Measurements from ENCODE around the gene IMPACT.

Gene IMPACT

GRCh38 chr18:24398540-24398939 lies 27.9 kb upstream of the IMPACT start:
- H3K27me3 ChIP-seq (ENCODE audit: control insufficient read depth, insufficient read depth, low read length), result no peaks in the 10 kb centered on the region
- H3K9ac ChIP-seq (ENCODE audit: low read length), result no peak overlapping the region
- H3K9me3 ChIP-seq (ENCODE audit: control insufficient read depth, low read depth, low read length), result no peaks in the 10 kb centered on the region
- no peak overlapping the region for H3K27ac ChIP-seq (ENCODE audit: low read length)
- no peaks in the 10 kb centered on the region for H3K36me3 ChIP-seq (ENCODE audit: control insufficient read depth, low read depth, low read length)
- peak overlapping the region; percentile 86 for H3K4me3 ChIP-seq (ENCODE audit: low read length)
- peaks cover 38% of the 10 kb centered on the region for H3K4me1 ChIP-seq (ENCODE audit: control insufficient read depth, low read depth, low read length)

- Histone ChIP-seq H3K4me3 (ENCODE audit: low read length) (no peak overlapping the region), H3K27me3 (ENCODE audit: control insufficient read depth, insufficient read depth, low read length) (no peaks in the 10 kb centered on the region), H3K9ac (ENCODE audit: low read length) (no peak overlapping the region), H3K36me3 (ENCODE audit: control insufficient read depth, low read depth, low read length) (no peaks in the 10 kb centered on the region), H3K9me3 (ENCODE audit: control insufficient read depth, low read depth, low read length) (no peaks in the 10 kb centered on the region), H3K4me1 (ENCODE audit: control insufficient read depth, low read depth, low read length) (peaks cover 32% of the 10 kb centered on the region), H3K27ac (ENCODE audit: low read length) (no peak overlapping the region)
Observed at GRCh38 chr18:24400587-24400986, 25.9 kb upstream of the IMPACT start.

DNA sequence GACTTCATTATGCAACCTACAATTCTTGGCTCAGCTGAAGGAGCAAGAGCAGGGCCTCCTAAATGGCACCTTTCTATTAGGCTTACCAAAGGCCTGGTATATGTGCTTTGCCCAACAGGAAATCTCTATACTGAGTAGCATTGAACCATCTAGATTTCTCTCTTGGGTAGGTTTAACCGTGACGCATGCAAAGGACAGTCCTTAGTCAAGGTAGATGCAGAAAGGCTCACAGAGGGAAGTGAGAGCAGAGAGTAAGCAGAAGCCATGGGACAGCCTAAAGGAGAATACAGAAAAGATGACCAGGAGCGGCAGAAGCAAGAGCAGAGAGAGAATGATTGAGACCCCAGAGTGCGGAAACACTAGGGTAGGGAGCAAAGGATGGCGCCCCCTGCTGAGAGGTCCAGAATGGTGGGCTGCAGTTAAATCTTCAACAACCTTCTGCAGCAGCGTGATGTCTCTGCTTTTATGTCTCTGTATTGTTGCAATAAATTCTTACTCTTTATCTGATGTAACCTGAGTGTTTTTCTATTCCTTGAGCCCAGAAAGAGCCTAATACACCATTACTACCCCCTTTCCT lies 24.2 kb upstream of the IMPACT start:
- H3K4me1 ChIP-seq (ENCODE audit: control insufficient read depth, low read depth, low read length), result peaks cover 23% of the 10 kb centered on the region
- no peaks in the 10 kb centered on the region for H3K36me3 ChIP-seq (ENCODE audit: control insufficient read depth, low read depth, low read length)
- H3K27me3 ChIP-seq (ENCODE audit: control insufficient read depth, insufficient read depth, low read length), result no peaks in the 10 kb centered on the region
- no peak overlapping the region for H3K4me3 ChIP-seq (ENCODE audit: low read length)
- H3K9ac ChIP-seq (ENCODE audit: low read length), result no peak overlapping the region
- H3K27ac ChIP-seq (ENCODE audit: low read length), result no peak overlapping the region
- no peaks in the 10 kb centered on the region for H3K9me3 ChIP-seq (ENCODE audit: control insufficient read depth, low read depth, low read length)

DNA sequence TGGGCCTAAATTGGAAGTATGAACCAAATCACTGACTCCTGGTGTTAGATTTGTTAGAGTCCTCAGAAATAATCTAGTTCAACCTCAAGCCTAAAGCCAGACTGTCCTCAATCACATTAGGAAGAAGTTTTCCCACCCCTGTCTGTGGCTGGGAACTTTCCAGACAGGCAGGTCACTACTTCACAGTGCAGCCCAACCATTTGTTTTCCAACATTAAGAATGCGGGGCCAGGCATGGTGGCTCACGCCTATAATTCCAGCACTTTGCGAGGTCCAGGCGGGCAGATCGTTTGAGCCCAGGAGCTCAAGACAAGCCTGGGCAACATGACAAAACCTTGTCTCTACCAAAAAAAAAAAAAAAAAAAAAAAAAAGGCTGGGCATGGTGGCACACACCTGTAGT lies 23.4 kb upstream of the IMPACT start:
- Histone ChIP-seq H3K36me3 (ENCODE audit: control insufficient read depth, low read depth, low read length) (no peaks in the 10 kb centered on the region), H3K4me3 (ENCODE audit: low read length) (no peak overlapping the region), H3K27ac (ENCODE audit: low read length) (no peak overlapping the region), H3K9me3 (ENCODE audit: control insufficient read depth, low read depth, low read length) (no peaks in the 10 kb centered on the region), H3K4me1 (ENCODE audit: control insufficient read depth, low read depth, low read length) (peaks cover 23% of the 10 kb centered on the region), H3K27me3 (ENCODE audit: control insufficient read depth, insufficient read depth, low read length) (no peaks in the 10 kb centered on the region), H3K9ac (ENCODE audit: low read length) (no peak overlapping the region)

DNA sequence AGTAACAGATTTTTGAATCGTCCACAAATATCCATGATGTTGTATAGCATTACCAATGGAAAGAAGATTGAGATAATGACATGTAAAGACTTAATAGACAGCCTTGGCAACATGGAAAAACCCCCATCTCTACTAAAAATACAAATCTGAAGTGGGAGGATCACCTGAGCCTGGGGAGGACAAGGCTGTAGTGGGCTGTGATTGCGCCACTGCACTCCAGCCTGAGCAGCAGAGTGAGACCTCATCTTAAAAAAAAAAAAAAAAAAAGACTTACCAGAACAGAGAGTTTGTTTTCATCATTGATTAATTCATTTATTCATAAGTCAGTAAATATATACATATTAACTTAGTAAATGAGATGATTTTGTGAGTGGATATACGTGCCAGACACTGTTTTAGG lies 21.9 kb upstream of the IMPACT start:
- Histone ChIP-seq H3K4me1 (ENCODE audit: control insufficient read depth, low read depth, low read length) (peaks cover 11% of the 10 kb centered on the region), H3K9me3 (ENCODE audit: control insufficient read depth, low read depth, low read length) (no peaks in the 10 kb centered on the region), H3K4me3 (ENCODE audit: low read length) (no peak overlapping the region), H3K36me3 (ENCODE audit: control insufficient read depth, low read depth, low read length) (no peaks in the 10 kb centered on the region), H3K27me3 (ENCODE audit: control insufficient read depth, insufficient read depth, low read length) (no peaks in the 10 kb centered on the region), H3K27ac (ENCODE audit: low read length) (no peak overlapping the region), H3K9ac (ENCODE audit: low read length) (no peak overlapping the region)

DNA sequence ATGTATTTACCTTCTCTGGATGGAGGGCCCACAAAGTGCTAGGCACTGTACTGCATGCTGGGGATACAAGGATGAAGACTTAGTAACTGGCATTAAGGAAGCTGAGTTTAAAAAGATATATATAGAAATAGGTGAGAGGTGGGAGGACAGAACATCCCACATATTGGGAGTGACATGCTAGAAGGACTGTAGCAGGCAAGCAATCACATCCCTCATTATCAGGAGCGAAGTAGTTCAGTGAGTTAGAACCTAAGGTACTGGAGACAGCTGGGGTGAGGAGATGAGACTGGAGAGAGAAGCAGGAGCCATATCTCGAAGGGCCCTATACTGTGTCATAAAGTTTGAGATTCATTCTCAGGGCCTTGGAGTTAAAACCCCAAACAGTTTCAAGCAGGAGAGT lies 18.0 kb upstream of the IMPACT start:
- H3K27me3 ChIP-seq (ENCODE audit: control insufficient read depth, insufficient read depth, low read length), result no peaks in the 10 kb centered on the region
- H3K9ac ChIP-seq (ENCODE audit: low read length), result no peak overlapping the region
- no peaks in the 10 kb centered on the region for H3K4me1 ChIP-seq (ENCODE audit: control insufficient read depth, low read depth, low read length)
- H3K27ac ChIP-seq (ENCODE audit: low read length), result no peak overlapping the region
- no peaks in the 10 kb centered on the region for H3K36me3 ChIP-seq (ENCODE audit: control insufficient read depth, low read depth, low read length)
- no peaks in the 10 kb centered on the region for H3K9me3 ChIP-seq (ENCODE audit: control insufficient read depth, low read depth, low read length)
- H3K4me3 ChIP-seq (ENCODE audit: low read length), result no peak overlapping the region

DNA sequence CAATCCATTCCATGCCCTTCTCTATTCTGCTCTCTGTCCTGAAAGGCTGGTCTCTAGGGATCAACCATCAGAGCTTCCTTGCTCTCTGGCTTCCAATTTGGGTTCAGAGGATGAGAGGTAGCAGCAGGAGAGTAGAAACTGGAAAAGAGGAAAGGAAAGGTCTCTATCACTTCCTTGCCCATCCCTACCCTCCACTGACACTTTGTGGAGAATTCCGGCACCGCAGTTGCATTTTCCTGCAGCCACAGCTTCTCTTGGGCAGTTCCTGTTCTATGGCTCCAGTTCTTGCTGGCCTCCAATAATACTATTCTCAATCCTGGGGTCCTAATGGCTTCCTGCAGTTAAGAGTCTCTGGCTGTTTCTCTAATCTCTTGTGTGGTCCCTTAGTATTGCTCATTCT lies 13.3 kb upstream of the IMPACT start:
- Histone ChIP-seq H3K9ac (ENCODE audit: low read length) (no peak overlapping the region), H3K4me1 (ENCODE audit: control insufficient read depth, low read depth, low read length) (no peaks in the 10 kb centered on the region), H3K27ac (ENCODE audit: low read length) (no peak overlapping the region), H3K4me3 (ENCODE audit: low read length) (no peak overlapping the region), H3K36me3 (ENCODE audit: control insufficient read depth, low read depth, low read length) (no peaks in the 10 kb centered on the region), H3K27me3 (ENCODE audit: control insufficient read depth, insufficient read depth, low read length) (no peaks in the 10 kb centered on the region), H3K9me3 (ENCODE audit: control insufficient read depth, low read depth, low read length) (no peaks in the 10 kb centered on the region)

DNA sequence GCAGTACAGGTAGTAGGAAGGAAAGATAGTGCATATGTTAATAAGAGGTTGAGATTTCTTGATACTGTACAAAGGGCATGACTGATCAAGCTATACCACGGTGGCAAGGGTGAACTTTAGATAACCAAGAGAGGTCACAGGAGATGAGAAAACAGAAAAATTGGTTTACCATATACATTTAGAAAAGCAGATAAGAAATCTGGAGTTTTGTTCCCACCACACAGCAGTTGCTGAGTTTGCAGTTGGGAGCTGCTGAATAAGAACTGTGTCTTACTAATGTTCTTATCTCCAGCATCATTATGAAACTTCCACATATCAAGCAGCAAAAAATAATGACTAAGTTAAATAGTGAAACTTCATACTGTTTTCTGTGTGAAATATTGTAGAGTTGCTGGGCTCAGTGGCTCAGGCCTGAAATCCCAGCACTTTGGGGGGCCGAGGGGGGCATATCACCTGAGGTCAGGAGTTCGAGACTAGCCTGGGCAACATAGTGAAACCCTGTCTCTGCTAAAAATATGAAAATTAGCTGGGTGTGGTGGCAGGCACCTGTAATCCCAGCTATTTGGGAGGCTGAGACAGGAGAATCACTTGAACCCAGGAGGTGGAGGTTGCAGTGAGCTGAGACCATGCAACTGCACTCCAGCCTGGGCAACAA lies 12.0 kb upstream of the IMPACT start:
- Histone ChIP-seq H3K36me3 (ENCODE audit: control insufficient read depth, low read depth, low read length) (no peaks in the 10 kb centered on the region), H3K27me3 (ENCODE audit: control insufficient read depth, insufficient read depth, low read length) (no peaks in the 10 kb centered on the region), H3K9me3 (ENCODE audit: control insufficient read depth, low read depth, low read length) (no peaks in the 10 kb centered on the region), H3K27ac (ENCODE audit: low read length) (no peak overlapping the region), H3K4me3 (ENCODE audit: low read length) (no peak overlapping the region), H3K4me1 (ENCODE audit: control insufficient read depth, low read depth, low read length) (no peaks in the 10 kb centered on the region), H3K9ac (ENCODE audit: low read length) (no peak overlapping the region)

GRCh38 chr18:24417480-24417879 lies 9.0 kb upstream of the IMPACT start:
- Histone ChIP-seq H3K4me3 (ENCODE audit: low read length) (no peak overlapping the region), H3K27me3 (ENCODE audit: control insufficient read depth, insufficient read depth, low read length) (no peaks in the 10 kb centered on the region), H3K4me1 (ENCODE audit: control insufficient read depth, low read depth, low read length) (no peaks in the 10 kb centered on the region), H3K9me3 (ENCODE audit: control insufficient read depth, low read depth, low read length) (no peaks in the 10 kb centered on the region), H3K36me3 (ENCODE audit: control insufficient read depth, low read depth, low read length) (no peaks in the 10 kb centered on the region), H3K9ac (ENCODE audit: low read length) (no peak overlapping the region), H3K27ac (ENCODE audit: low read length) (no peak overlapping the region)

GRCh38 chr18:24420551-24420950 lies 5.9 kb upstream of the IMPACT start:
- Histone ChIP-seq H3K27me3 (ENCODE audit: control insufficient read depth, insufficient read depth, low read length) (no peaks in the 10 kb centered on the region), H3K27ac (ENCODE audit: low read length) (no peak overlapping the region), H3K9me3 (ENCODE audit: control insufficient read depth, low read depth, low read length) (no peaks in the 10 kb centered on the region), H3K4me1 (ENCODE audit: control insufficient read depth, low read depth, low read length) (peaks cover 2% of the 10 kb centered on the region), H3K36me3 (ENCODE audit: control insufficient read depth, low read depth, low read length) (no peaks in the 10 kb centered on the region), H3K9ac (ENCODE audit: low read length) (no peak overlapping the region), H3K4me3 (ENCODE audit: low read length) (no peak overlapping the region)

- H3K4me3 ChIP-seq (ENCODE audit: low read length), result no peak overlapping the region
- no peak overlapping the region for H3K27ac ChIP-seq (ENCODE audit: low read length)
- no peaks in the 10 kb centered on the region for H3K36me3 ChIP-seq (ENCODE audit: control insufficient read depth, low read depth, low read length)
- no peak overlapping the region for H3K9ac ChIP-seq (ENCODE audit: low read length)
- H3K4me1 ChIP-seq (ENCODE audit: control insufficient read depth, low read depth, low read length), result peaks cover 7% of the 10 kb centered on the region
- H3K27me3 ChIP-seq (ENCODE audit: control insufficient read depth, insufficient read depth, low read length), result no peaks in the 10 kb centered on the region
- no peaks in the 10 kb centered on the region for H3K9me3 ChIP-seq (ENCODE audit: control insufficient read depth, low read depth, low read length)
Observed at GRCh38 chr18:24421831-24422230, 4.6 kb upstream of the IMPACT start.

DNA sequence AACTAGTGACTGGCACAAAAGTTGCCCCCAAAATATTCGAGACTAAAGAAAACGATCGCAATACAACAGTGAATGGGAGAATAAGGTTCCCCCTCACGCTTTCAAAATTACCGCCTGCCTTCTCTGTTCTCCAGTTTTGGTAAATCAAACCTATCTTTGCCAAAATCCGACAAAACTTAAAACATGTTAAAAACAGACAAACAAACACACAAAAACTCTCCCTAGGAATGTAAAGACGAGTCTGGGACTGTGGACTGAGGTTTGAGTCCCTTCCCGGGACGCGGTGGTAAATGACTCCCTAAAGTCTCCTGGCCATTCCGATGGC lies 435 bp upstream of the IMPACT start:
- Histone ChIP-seq H3K27me3 (ENCODE audit: control insufficient read depth, insufficient read depth, low read length) (no peaks in the 10 kb centered on the region), H3K36me3 (ENCODE audit: control insufficient read depth, low read depth, low read length) (peaks cover 6% of the 10 kb centered on the region), H3K4me1 (ENCODE audit: control insufficient read depth, low read depth, low read length) (peaks cover 20% of the 10 kb centered on the region), H3K27ac (ENCODE audit: low read length) (peak overlapping the region; percentile 82), H3K9ac (ENCODE audit: low read length) (peak overlapping the region; percentile 98), H3K9me3 (ENCODE audit: control insufficient read depth, low read depth, low read length) (no peaks in the 10 kb centered on the region), H3K4me3 (ENCODE audit: low read length) (peak overlapping the region; percentile 77)

Measured in iPS-18a (cell line).